Measurements from ENCODE around the gene NSMCE1.

GRCh38 chr16:27298132-27298531 lies 29.6 kb upstream of the NSMCE1 start:
- TF ChIP-seq POLR2A (IDR thresholded peaks at IDR 0.05; ENCODE audit: low read length) (no peak), GATA1 (IDR thresholded peaks at IDR 0.05; ENCODE audit: low read depth, low read length) (no peak)
